NT2/D1 (cell line): ENCODE results near the gene ZMAT5.
A peak's percentile ranks its signal among the peaks of the same experiment; 100 is the strongest.

ENCODE experiments used
- DNase-seq: peaks from one replicate; pipeline ENCODE4 v3.0.0-alpha.2; 2011; ENCODE audit warnings: low read depth, low spot score
- H3K27me3 ChIP-seq: 2 replicates; pipeline ENCODE4 v1.6.0; 2011; ENCODE audit warnings: mild to moderate bottlenecking; ENCODE audit not compliant: insufficient read length, insufficient read depth
- H3K36me3 ChIP-seq: 2 replicates; pipeline ENCODE4 v1.6.1; 2011; ENCODE audit warnings: mild to moderate bottlenecking, low read length, mixed read lengths; ENCODE audit not compliant: insufficient read depth, insufficient read length
- H3K4me1 ChIP-seq: 2 replicates; pipeline ENCODE4 v1.5.1; 2011; ENCODE audit not compliant: insufficient read depth, insufficient read length
- H3K4me3 ChIP-seq: 2 replicates; pipeline ENCODE4 v1.5.1; 2011; ENCODE audit warnings: low read depth; ENCODE audit not compliant: insufficient read length
- H3K9ac ChIP-seq: 2 replicates; pipeline ENCODE4 v1.6.0; 2011; ENCODE audit warnings: low read depth; ENCODE audit not compliant: insufficient read length
- H3K9me3 ChIP-seq: 2 replicates; pipeline ENCODE4 v1.5.1; 2011; ENCODE audit warnings: mild to moderate bottlenecking, low read length; ENCODE audit not compliant: insufficient read depth
- SUZ12 ChIP-seq: IDR thresholded peaks from 2 replicates; pipeline ENCODE4 v1.6.1; 2011; ENCODE audit not compliant: insufficient read length, insufficient read depth; ENCODE audit errors: extremely low read depth
- YY1 ChIP-seq: IDR thresholded peaks from 2 replicates; pipeline ENCODE4 v1.6.1; 2011; ENCODE audit not compliant: insufficient read length, insufficient read depth
- ZNF274 ChIP-seq: IDR thresholded peaks from 2 replicates; pipeline ENCODE4 v1.6.1; 2011; ENCODE audit warnings: mild to moderate bottlenecking, low read depth, low read length

ZMAT5 gene, protein sequence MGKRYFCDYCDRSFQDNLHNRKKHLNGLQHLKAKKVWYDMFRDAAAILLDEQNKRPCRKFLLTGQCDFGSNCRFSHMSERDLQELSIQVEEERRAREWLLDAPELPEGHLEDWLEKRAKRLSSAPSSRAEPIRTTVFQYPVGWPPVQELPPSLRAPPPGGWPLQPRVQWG

DNA sequence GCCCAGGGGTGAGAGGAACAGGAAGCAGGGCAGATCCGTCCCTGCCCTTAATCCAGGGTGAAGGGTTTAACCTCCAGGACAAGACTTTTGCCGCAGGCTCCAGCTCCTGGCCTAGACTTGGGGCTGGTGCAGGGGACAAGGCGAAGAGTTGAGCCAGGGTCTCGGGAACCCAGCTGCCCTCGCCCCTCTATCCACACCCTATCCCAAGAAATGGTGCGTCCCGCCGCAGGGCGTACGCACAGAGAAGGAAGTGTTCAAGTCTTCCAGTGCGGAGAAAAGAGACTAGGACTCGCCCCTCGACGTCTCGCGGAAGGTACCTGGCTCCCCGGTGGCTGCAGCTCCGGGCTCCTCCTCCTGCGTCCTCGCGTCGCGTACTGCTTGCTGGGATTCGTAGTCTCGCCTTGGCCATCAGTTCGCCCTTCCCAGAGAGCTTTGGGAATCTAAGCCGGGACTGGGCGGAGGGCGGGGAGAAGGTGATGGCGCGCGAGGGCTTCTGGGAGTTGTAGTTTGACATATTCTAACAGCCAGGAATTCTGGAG, at the start of gene ZMAT5:
Gene ZMAT5, minus strand, starts transcription at position 376 of the 539 bp plus-strand sequence. CDS start 18,463 bp downstream, outside the sequence.
- DNase-seq, result peak; percentile 90
- H3K4me1 ChIP-seq, result no peaks in the 10 kb centered on the region
- H3K9ac ChIP-seq, result peak within 1 kb of the TSS; percentile 100
- H3K9me3 ChIP-seq, result no peaks in the 10 kb centered on the region
- H3K36me3 ChIP-seq, result peaks cover 32% of the 10 kb centered on the region
- no peak for TF ChIP-seq SUZ12
- TF ChIP-seq ZNF274, result no peak
- no peak for TF ChIP-seq YY1
- H3K4me3 ChIP-seq, result peak within 1 kb of the TSS; percentile 99
- H3K27me3 ChIP-seq, result no peaks in the 10 kb centered on the region

DNA sequence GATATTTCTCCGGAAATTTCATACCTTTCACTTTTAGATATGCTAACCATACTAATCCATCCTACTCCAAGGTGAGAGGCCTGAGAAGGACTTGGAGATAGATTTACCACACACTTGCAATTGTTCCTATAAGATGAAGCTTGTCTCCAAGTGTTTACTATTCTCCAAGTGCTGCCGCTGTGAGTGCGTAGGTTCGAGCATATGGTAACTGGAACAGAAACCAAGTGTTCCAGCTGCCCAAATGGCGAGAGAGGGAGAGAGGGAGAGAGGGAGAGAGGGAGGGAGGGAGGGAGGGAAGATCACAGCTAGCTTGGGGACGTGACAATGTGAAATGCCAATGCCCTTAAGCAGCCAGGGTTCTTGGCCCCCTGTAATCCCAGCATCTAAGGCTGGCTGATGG, 49.7 kb upstream of the ZMAT5 start:
- H3K27me3 ChIP-seq, result no peaks in the 10 kb centered on the region
- no peaks in the 10 kb centered on the region for H3K4me1 ChIP-seq
- H3K9ac ChIP-seq, result no peak overlapping the region
- no peak overlapping the region for H3K4me3 ChIP-seq
- TF ChIP-seq YY1 (no peak), ZNF274 (no peak), SUZ12 (no peak)
- H3K9me3 ChIP-seq, result no peaks in the 10 kb centered on the region
- DNase-seq, result no peak
- peaks cover 82% of the 10 kb centered on the region for H3K36me3 ChIP-seq

DNA sequence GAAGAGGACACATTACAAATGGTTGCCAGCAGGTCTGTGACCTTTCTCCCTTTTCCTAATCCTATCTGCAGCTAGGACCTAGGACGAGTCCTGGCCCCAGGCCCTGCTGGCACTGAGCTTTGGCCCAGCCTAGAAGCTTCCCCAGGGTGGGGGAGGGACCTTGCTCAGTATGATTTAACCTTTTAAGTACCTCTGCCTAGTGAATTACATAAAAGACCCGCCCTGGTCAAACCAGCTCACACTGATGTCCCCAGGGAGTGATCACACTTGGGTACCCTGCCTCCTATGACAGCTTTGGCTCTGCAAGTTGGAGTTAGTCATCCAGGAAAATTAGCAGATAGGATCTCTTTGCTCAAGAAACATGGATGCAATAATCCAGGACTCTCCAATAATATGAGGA, 49.3 kb upstream of the ZMAT5 start:
- no peaks in the 10 kb centered on the region for H3K9me3 ChIP-seq
- no peak overlapping the region for H3K4me3 ChIP-seq
- TF ChIP-seq ZNF274 (no peak), SUZ12 (no peak), YY1 (no peak)
- peaks cover 80% of the 10 kb centered on the region for H3K36me3 ChIP-seq
- H3K4me1 ChIP-seq, result no peaks in the 10 kb centered on the region
- no peak for DNase-seq
- H3K9ac ChIP-seq, result no peak overlapping the region
- no peaks in the 10 kb centered on the region for H3K27me3 ChIP-seq

- no peak overlapping the region for H3K4me3 ChIP-seq
- peaks cover 76% of the 10 kb centered on the region for H3K36me3 ChIP-seq
- no peaks in the 10 kb centered on the region for H3K9me3 ChIP-seq
- no peak for DNase-seq
- no peaks in the 10 kb centered on the region for H3K4me1 ChIP-seq
- H3K9ac ChIP-seq, result no peak overlapping the region
- TF ChIP-seq SUZ12, result no peak
- no peak for TF ChIP-seq YY1
- no peak for TF ChIP-seq ZNF274
- H3K27me3 ChIP-seq, result no peaks in the 10 kb centered on the region
Measured at GRCh38 chr22:29815580-29815979, 48.8 kb upstream of the ZMAT5 start.

DNA sequence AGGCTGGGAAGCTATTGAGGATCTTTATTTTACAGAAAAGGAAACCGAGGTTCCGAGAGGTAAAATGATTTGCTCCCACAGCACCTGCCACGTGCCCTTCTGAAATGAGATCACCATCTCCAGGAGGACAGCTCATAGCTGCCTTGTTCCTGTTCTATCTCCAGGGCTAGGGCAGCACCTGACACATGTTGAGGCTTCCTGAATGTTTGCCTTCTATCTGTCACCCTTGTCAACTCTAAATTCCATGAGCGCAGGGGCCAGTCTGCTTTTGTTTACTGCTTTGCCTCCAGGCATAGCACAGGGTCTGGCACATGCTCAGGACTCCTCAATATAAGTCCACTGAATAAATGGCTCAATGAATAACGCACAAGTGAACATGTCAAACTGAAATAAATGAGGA, 47.2 kb upstream of the ZMAT5 start:
- DNase-seq, result no peak
- Histone ChIP-seq H3K36me3 (peaks cover 81% of the 10 kb centered on the region), H3K4me1 (peaks cover 2% of the 10 kb centered on the region), H3K9me3 (no peaks in the 10 kb centered on the region), H3K9ac (no peak overlapping the region), H3K27me3 (no peaks in the 10 kb centered on the region), H3K4me3 (no peak overlapping the region)
- no peak for TF ChIP-seq ZNF274
- no peak for TF ChIP-seq SUZ12
- TF ChIP-seq YY1, result no peak

DNA sequence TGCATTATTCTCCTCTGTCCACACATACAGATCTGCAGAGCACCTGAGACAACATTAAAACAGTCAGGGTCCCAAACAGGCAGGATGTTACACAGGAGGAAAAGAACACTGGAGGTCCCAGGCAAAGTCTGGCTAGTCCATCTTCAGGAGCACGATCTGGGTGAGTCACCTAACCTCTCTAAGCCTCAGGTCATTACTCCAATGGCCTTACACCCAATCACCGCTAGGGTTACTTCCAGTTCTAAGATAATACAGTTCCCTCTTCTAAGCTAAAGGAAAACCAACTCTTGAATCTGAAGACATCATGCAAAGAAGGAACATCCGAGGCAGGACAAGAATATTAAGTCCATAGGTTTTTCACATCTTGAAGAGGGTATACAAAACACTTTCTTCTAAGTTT, 46.8 kb upstream of the ZMAT5 start:
- no peak for DNase-seq
- no peak overlapping the region for H3K9ac ChIP-seq
- no peaks in the 10 kb centered on the region for H3K27me3 ChIP-seq
- peaks cover 2% of the 10 kb centered on the region for H3K4me1 ChIP-seq
- no peak for TF ChIP-seq SUZ12
- TF ChIP-seq ZNF274, result no peak
- no peak for TF ChIP-seq YY1
- H3K9me3 ChIP-seq, result no peaks in the 10 kb centered on the region
- H3K4me3 ChIP-seq, result no peak overlapping the region
- peaks cover 77% of the 10 kb centered on the region for H3K36me3 ChIP-seq

GRCh38 chr22:29813126-29813525, 46.3 kb upstream of the ZMAT5 start:
- no peaks in the 10 kb centered on the region for H3K9me3 ChIP-seq
- H3K27me3 ChIP-seq, result no peaks in the 10 kb centered on the region
- peaks cover 2% of the 10 kb centered on the region for H3K4me1 ChIP-seq
- peaks cover 77% of the 10 kb centered on the region for H3K36me3 ChIP-seq
- DNase-seq, result no peak
- no peak overlapping the region for H3K9ac ChIP-seq
- H3K4me3 ChIP-seq, result no peak overlapping the region
- TF ChIP-seq ZNF274 (no peak), YY1 (no peak), SUZ12 (no peak)
